ENCODE data around the gene MRPS11.

DNA sequence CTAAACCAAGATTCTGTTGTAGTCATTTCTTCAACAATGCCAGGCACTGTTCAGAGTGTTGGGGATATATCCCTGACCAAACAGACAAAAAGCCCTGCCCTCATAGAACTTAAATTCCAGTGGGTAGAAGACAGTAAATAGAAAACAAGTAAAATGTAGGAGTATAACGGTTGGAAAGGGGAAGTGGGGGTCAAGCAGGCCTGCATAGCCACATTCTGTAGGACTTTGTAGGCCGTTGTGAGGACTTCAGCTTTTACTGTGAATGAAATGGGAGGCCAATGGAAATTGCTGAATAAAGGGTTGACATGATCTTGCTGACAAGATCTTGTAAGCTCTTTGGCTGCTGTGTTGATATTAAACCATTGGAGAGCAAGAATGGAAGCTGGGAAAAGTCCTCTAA, 1.8 kb downstream of the MRPS11 start:
- TF ChIP-seq, protein P1, sequence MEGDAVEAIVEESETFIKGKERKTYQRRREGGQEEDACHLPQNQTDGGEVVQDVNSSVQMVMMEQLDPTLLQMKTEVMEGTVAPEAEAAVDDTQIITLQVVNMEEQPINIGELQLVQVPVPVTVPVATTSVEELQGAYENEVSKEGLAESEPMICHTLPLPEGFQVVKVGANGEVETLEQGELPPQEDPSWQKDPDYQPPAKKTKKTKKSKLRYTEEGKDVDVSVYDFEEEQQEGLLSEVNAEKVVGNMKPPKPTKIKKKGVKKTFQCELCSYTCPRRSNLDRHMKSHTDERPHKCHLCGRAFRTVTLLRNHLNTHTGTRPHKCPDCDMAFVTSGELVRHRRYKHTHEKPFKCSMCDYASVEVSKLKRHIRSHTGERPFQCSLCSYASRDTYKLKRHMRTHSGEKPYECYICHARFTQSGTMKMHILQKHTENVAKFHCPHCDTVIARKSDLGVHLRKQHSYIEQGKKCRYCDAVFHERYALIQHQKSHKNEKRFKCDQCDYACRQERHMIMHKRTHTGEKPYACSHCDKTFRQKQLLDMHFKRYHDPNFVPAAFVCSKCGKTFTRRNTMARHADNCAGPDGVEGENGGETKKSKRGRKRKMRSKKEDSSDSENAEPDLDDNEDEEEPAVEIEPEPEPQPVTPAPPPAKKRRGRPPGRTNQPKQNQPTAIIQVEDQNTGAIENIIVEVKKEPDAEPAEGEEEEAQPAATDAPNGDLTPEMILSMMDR (IDR thresholded peaks at IDR 0.05), result no peak
- no peak for TF ChIP-seq EZH2 (IDR thresholded peaks at IDR 0.05)
